ENCODE measurements around the gene PROC. TPM values are rescaled to one million over a fixed set of nuclear protein-coding genes. Genes with fewer than 3 reads are reported as not detected.

The PROC gene
- polyA plus RNA-seq, 1 donor, result 7.8 TPM

- DNase-seq, result peak in 1 of 2 donors; percentile 64
- no peak overlapping the region for H3K27ac ChIP-seq (ENCODE audit: low read length)
- peaks cover 4% of the 10 kb centered on the region for H3K36me3 ChIP-seq (ENCODE audit: control insufficient read depth, insufficient read depth, low read length)
- H3K4me1 ChIP-seq (ENCODE audit: control insufficient read depth, insufficient read depth, low read length), result peaks cover 8% of the 10 kb centered on the region
- H3K27me3 ChIP-seq (ENCODE audit: control insufficient read depth, insufficient read depth, low read length), result peaks cover 19% of the 10 kb centered on the region
- H3K9me3 ChIP-seq (ENCODE audit: control insufficient read depth, low read depth, low read length), result peaks cover 4% of the 10 kb centered on the region
- peak overlapping the region; percentile 51 for H3K4me3 ChIP-seq (ENCODE audit: low read length)
- WGBS (ENCODE audit: insufficient coverage, low lambda C conversion rate), result no CpG with 5 or more reads among the region's 73 CpGs
Measured at GRCh38 chr2:127422559-127423477, 4.6 kb downstream of the PROC start.

GRCh38 chr2:127423478-127423843, 5.2 kb downstream of the PROC start:
- WGBS (ENCODE audit: insufficient coverage, low lambda C conversion rate), result 0% methylated on average over 5 of the region's 29 CpGs
- H3K4me1 ChIP-seq (ENCODE audit: control insufficient read depth, insufficient read depth, low read length), result peaks cover 5% of the 10 kb centered on the region
- peaks cover 19% of the 10 kb centered on the region for H3K27me3 ChIP-seq (ENCODE audit: control insufficient read depth, insufficient read depth, low read length)
- peak; percentile 60 to 85 for DNase-seq
- peaks cover 4% of the 10 kb centered on the region for H3K36me3 ChIP-seq (ENCODE audit: control insufficient read depth, insufficient read depth, low read length)
- H3K27ac ChIP-seq (ENCODE audit: low read length), result no peak overlapping the region
- H3K9me3 ChIP-seq (ENCODE audit: control insufficient read depth, low read depth, low read length), result peaks cover 4% of the 10 kb centered on the region
- peak overlapping the region; percentile 51 for H3K4me3 ChIP-seq (ENCODE audit: low read length)

GRCh38 chr2:127423880-127424279, 5.7 kb downstream of the PROC start:
- H3K4me1 ChIP-seq (ENCODE audit: control insufficient read depth, insufficient read depth, low read length), result peaks cover 5% of the 10 kb centered on the region
- no peak for DNase-seq
- peaks cover 4% of the 10 kb centered on the region for H3K9me3 ChIP-seq (ENCODE audit: control insufficient read depth, low read depth, low read length)
- no peak overlapping the region for H3K27ac ChIP-seq (ENCODE audit: low read length)
- peaks cover 19% of the 10 kb centered on the region for H3K27me3 ChIP-seq (ENCODE audit: control insufficient read depth, insufficient read depth, low read length)
- WGBS (ENCODE audit: insufficient coverage, low lambda C conversion rate), result no CpG with 5 or more reads among the region's 1 CpG
- H3K4me3 ChIP-seq (ENCODE audit: low read length), result peak overlapping the region; percentile 51
- peaks cover 4% of the 10 kb centered on the region for H3K36me3 ChIP-seq (ENCODE audit: control insufficient read depth, insufficient read depth, low read length)

- peaks cover 19% of the 10 kb centered on the region for H3K27me3 ChIP-seq (ENCODE audit: control insufficient read depth, insufficient read depth, low read length)
- no CpG with 5 or more reads among the region's 13 CpGs for WGBS (ENCODE audit: insufficient coverage, low lambda C conversion rate)
Measured at GRCh38 chr2:127424598-127425520, 6.6 kb downstream of the PROC start.

GRCh38 chr2:127425540-127426490, 7.6 kb downstream of the PROC start:
- peaks cover 4% of the 10 kb centered on the region for H3K36me3 ChIP-seq (ENCODE audit: control insufficient read depth, insufficient read depth, low read length)
- no peak overlapping the region for H3K27ac ChIP-seq (ENCODE audit: low read length)
- WGBS (ENCODE audit: insufficient coverage, low lambda C conversion rate), result no CpG with 5 or more reads among the region's 16 CpGs
- DNase-seq, result no peak
- H3K27me3 ChIP-seq (ENCODE audit: control insufficient read depth, insufficient read depth, low read length), result peaks cover 19% of the 10 kb centered on the region
- peaks cover 4% of the 10 kb centered on the region for H3K9me3 ChIP-seq (ENCODE audit: control insufficient read depth, low read depth, low read length)
- peaks cover 5% of the 10 kb centered on the region for H3K4me1 ChIP-seq (ENCODE audit: control insufficient read depth, insufficient read depth, low read length)
- H3K4me3 ChIP-seq (ENCODE audit: low read length), result no peak overlapping the region

More at GRCh38 chr2:127424598-127425520, 6.6 kb downstream of the PROC start:
- no peak overlapping the region for H3K4me3 ChIP-seq (ENCODE audit: low read length)
- peaks cover 4% of the 10 kb centered on the region for H3K9me3 ChIP-seq (ENCODE audit: control insufficient read depth, low read depth, low read length)
- DNase-seq, result no peak
- peaks cover 4% of the 10 kb centered on the region for H3K36me3 ChIP-seq (ENCODE audit: control insufficient read depth, insufficient read depth, low read length)
- peaks cover 5% of the 10 kb centered on the region for H3K4me1 ChIP-seq (ENCODE audit: control insufficient read depth, insufficient read depth, low read length)
- no peak overlapping the region for H3K27ac ChIP-seq (ENCODE audit: low read length)

GRCh38 chr2:127426501-127427354, 8.5 kb downstream of the PROC start:
- H3K27ac ChIP-seq (ENCODE audit: low read length), result no peak overlapping the region
- H3K4me3 ChIP-seq (ENCODE audit: low read length), result no peak overlapping the region
- H3K27me3 ChIP-seq (ENCODE audit: control insufficient read depth, insufficient read depth, low read length), result peaks cover 18% of the 10 kb centered on the region
- no CpG with 5 or more reads among the region's 10 CpGs for WGBS (ENCODE audit: insufficient coverage, low lambda C conversion rate)
- H3K36me3 ChIP-seq (ENCODE audit: control insufficient read depth, insufficient read depth, low read length), result peaks cover 4% of the 10 kb centered on the region
- H3K9me3 ChIP-seq (ENCODE audit: control insufficient read depth, low read depth, low read length), result peaks cover 4% of the 10 kb centered on the region
- H3K4me1 ChIP-seq (ENCODE audit: control insufficient read depth, insufficient read depth, low read length), result peaks cover 5% of the 10 kb centered on the region
- DNase-seq, result no peak

- Histone ChIP-seq H3K36me3 (ENCODE audit: control insufficient read depth, insufficient read depth, low read length) (peaks cover 4% of the 10 kb centered on the region), H3K4me3 (ENCODE audit: low read length) (no peak overlapping the region), H3K9me3 (ENCODE audit: control insufficient read depth, low read depth, low read length) (peaks cover 4% of the 10 kb centered on the region), H3K27me3 (ENCODE audit: control insufficient read depth, insufficient read depth, low read length) (peaks cover 10% of the 10 kb centered on the region), H3K4me1 (ENCODE audit: control insufficient read depth, insufficient read depth, low read length) (peaks cover 5% of the 10 kb centered on the region), H3K27ac (ENCODE audit: low read length) (no peak overlapping the region)
- WGBS (ENCODE audit: insufficient coverage, low lambda C conversion rate), result no CpG with 5 or more reads among the region's 7 CpGs
- no peak for DNase-seq
Measured at GRCh38 chr2:127427376-127428056, 9.3 kb downstream of the PROC start.

- Histone ChIP-seq H3K36me3 (ENCODE audit: control insufficient read depth, insufficient read depth, low read length) (peaks cover 4% of the 10 kb centered on the region), H3K4me3 (ENCODE audit: low read length) (no peak overlapping the region), H3K9me3 (ENCODE audit: control insufficient read depth, low read depth, low read length) (peaks cover 3% of the 10 kb centered on the region), H3K27me3 (ENCODE audit: control insufficient read depth, insufficient read depth, low read length) (peaks cover 4% of the 10 kb centered on the region), H3K27ac (ENCODE audit: low read length) (no peak overlapping the region), H3K4me1 (ENCODE audit: control insufficient read depth, insufficient read depth, low read length) (peaks cover 4% of the 10 kb centered on the region)
- no peak for DNase-seq
- no CpG with 5 or more reads among the region's 36 CpGs for WGBS (ENCODE audit: insufficient coverage, low lambda C conversion rate)
Measured at GRCh38 chr2:127428057-127428814, 10.0 kb downstream of the PROC start.

Measured in large intestine (tissue), 3 donors.